Measurements from ENCODE around the gene TMOD2. TPM values are rescaled to one million over a fixed set of nuclear protein-coding genes. Genes with fewer than 3 reads are reported as not detected.

TMOD2 gene
- total RNA-seq, 2 donors from 2014 or later = 2.4 to 8.9 TPM

GRCh38 chr15:51861557-51862359, 110.4 kb downstream of the TMOD2 start:
- Histone ChIP-seq H3K27ac (no peak overlapping the region), H3K9me3 (no peaks in the 10 kb centered on the region), H3K27me3 (replicated peaks; ENCODE audit: insufficient read depth) (no peaks in the 10 kb centered on the region), H3K4me3 (no peak overlapping the region), H3K36me3 (peaks cover 0 to 9% of the 10 kb centered on the region in 2 donors), H3K4me1 (replicated peaks) (no peaks in the 10 kb centered on the region)
- no peak for TF ChIP-seq POLR2AphosphoS5 (IDR thresholded peaks at IDR 0.05)
- TF ChIP-seq CTCF (IDR thresholded peaks at IDR 0.05) = no peak
- TF ChIP-seq POLR2A (IDR thresholded peaks at IDR 0.05) = no peak
- 88% methylated on average over 10 of the region's 10 CpGs for WGBS
- intact Hi-C loops (cut with DNase I) = no loop called here
- DNase-seq (ENCODE audit: low spot score) = no peak

- Histone ChIP-seq H3K27ac (no peak overlapping the region), H3K4me3 (no peak overlapping the region), H3K9me3 (no peaks in the 10 kb centered on the region), H3K36me3 (peaks cover 0 to 9% of the 10 kb centered on the region in 2 donors), H3K27me3 (replicated peaks; ENCODE audit: insufficient read depth) (no peaks in the 10 kb centered on the region), H3K4me1 (replicated peaks) (no peaks in the 10 kb centered on the region)
- TF ChIP-seq CTCF (IDR thresholded peaks at IDR 0.05) (no peak), POLR2A (IDR thresholded peaks at IDR 0.05) (no peak), POLR2AphosphoS5 (IDR thresholded peaks at IDR 0.05) (no peak)
- 97% methylated on average over 2 of the region's 2 CpGs for WGBS
- intact Hi-C loops (cut with DNase I) = no loop called here
- DNase-seq (ENCODE audit: low spot score) = no peak
Measured at GRCh38 chr15:51863131-51863530, 111.7 kb downstream of the TMOD2 start.

GRCh38 chr15:51864408-51865056, 113.1 kb downstream of the TMOD2 start:
- TF ChIP-seq POLR2AphosphoS5 (IDR thresholded peaks at IDR 0.05) (no peak), CTCF (IDR thresholded peaks at IDR 0.05) (no peak), POLR2A (IDR thresholded peaks at IDR 0.05) (no peak)
- Histone ChIP-seq H3K36me3 (peaks cover 0 to 9% of the 10 kb centered on the region in 2 donors), H3K27me3 (replicated peaks; ENCODE audit: insufficient read depth) (no peaks in the 10 kb centered on the region), H3K9me3 (no peaks in the 10 kb centered on the region), H3K4me3 (no peak overlapping the region), H3K27ac (no peak overlapping the region), H3K4me1 (replicated peaks) (no peaks in the 10 kb centered on the region)
- intact Hi-C loops (cut with DNase I) = no loop called here
- no peak for DNase-seq (ENCODE audit: low spot score)
- 90% methylated on average over 4 of the region's 4 CpGs for WGBS

- DNase-seq (ENCODE audit: low spot score) = no peak
Measured at GRCh38 chr15:51865317-51865716, 113.9 kb downstream of the TMOD2 start.

More at GRCh38 chr15:51865317-51865716, 113.9 kb downstream of the TMOD2 start:
- intact Hi-C loops (cut with DNase I) = no loop called here
- 92% methylated on average over 1 of the region's 1 CpG for WGBS
- H3K27ac ChIP-seq = no peak overlapping the region
- no peaks in the 10 kb centered on the region for H3K4me1 ChIP-seq (replicated peaks)
- H3K36me3 ChIP-seq = peaks cover 0 to 9% of the 10 kb centered on the region in 2 donors
- H3K9me3 ChIP-seq = no peaks in the 10 kb centered on the region
- H3K4me3 ChIP-seq = no peak overlapping the region
- no peak for TF ChIP-seq POLR2A (IDR thresholded peaks at IDR 0.05)
- TF ChIP-seq POLR2AphosphoS5 (IDR thresholded peaks at IDR 0.05) = no peak
- no peak for TF ChIP-seq CTCF (IDR thresholded peaks at IDR 0.05)
- H3K27me3 ChIP-seq (replicated peaks; ENCODE audit: insufficient read depth) = no peaks in the 10 kb centered on the region

Small RNA genes lying within 50 kb of the gene (small RNA-seq; reads per million reads assigned to genes)
- 0 reads per million in 2 donors for gene AC090971.5
- gene RF00017 = 0 reads per million in 2 donors

Other genes with a start within 250 kb of the TMOD2 start
- 10 to 100 TPM; 12.2 to 35.3 TPM for gene DMXL2, start 128.8 kb upstream of the TMOD2 start, total RNA-seq
- gene SCG3, start 70.1 kb upstream of the TMOD2 start, total RNA-seq = 1 to 10 TPM in 1 of 2 donors, under 1 TPM in 1; 0.23 to 2.0 TPM
- gene LYSMD2, start 13.9 kb upstream of the TMOD2 start, total RNA-seq = 10 to 100 TPM; 15.0 to 29.9 TPM
- gene TMOD3, start 78.1 kb downstream of the TMOD2 start, total RNA-seq = 10 to 100 TPM; 17.2 to 19.6 TPM
- gene LEO1, start 220.2 kb downstream of the TMOD2 start, total RNA-seq = 10 to 100 TPM; 14.4 to 24.2 TPM